ENCODE data around the gene PPP2R1B. TPM values are rescaled to one million over a fixed set of nuclear protein-coding genes. Genes with fewer than 3 reads are reported as not detected.

The PPP2R1B gene
- total and polyA plus RNA-seq, 2 donors (not counting 1 experiment from before 2014, with no cell fraction given) = 8.2 to 37.0 TPM

DNA sequence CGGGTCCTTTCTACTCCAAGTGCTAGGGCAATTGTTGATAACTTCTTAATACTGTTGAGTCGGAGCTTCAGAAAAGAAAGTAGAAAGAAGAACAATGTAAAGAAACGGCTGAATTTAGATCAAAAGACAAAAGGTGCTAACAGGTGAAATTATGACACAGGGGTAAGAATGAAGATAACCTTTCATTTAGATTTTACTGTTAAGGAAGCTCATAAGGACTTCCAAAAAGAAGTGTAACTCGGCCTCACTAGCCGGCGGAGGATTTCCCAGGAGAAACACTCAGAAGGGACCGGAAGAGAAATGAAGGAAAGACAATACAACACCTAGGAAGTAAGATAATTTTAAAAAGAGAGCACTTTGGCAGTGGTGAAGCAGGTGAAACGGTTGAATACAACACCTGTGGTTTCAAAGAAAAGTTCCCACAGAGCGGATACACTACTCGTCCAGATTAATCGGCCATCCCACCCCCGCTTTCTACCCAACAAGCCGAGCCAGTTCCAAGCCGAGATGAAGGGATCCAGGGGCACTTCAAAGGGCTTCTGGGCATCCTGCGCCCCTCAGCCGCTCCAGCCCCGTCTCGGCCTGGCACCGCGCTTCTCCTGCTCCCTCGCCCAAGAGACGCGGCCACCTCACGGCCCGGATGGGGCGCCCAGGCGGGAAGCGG is 737 bp downstream of the PPP2R1B start:
- H3K79me2 ChIP-seq (ENCODE audit: control insufficient read depth, insufficient read depth, low read length) = peaks cover 30% of the 10 kb centered on the region
- under 1% methylated on average over 22 of the region's 28 CpGs for WGBS (ENCODE audit: insufficient coverage)
- peak overlapping the region; percentile 97 for H3K27ac Mint-ChIP-seq

More for the DNA sequence above, 737 bp downstream of the PPP2R1B start:
- peak overlapping the region in 1 of 2 donors; percentile 77 for H3K27ac ChIP-seq (ENCODE audit: low read length in 2 of 2)
- H3K4me1 ChIP-seq (ENCODE audit: control insufficient read depth in 2 of 2, insufficient read depth in 2 of 2, low read length in 2 of 2) = peaks cover 9 to 16% of the 10 kb centered on the region in 2 donors
- no peaks in the 10 kb centered on the region for H3K27me3 ChIP-seq (replicated peaks in 1 of 4; ENCODE audit: control extremely low read depth in 1 of 4, control insufficient read depth in 3 of 4, insufficient read depth in 4 of 4, low read length in 3 of 4)
- ATAC-seq (ENCODE audit: low read depth) = no peak
- H3K36me3 ChIP-seq (replicated peaks in 1 of 2; ENCODE audit: control extremely low read depth in 1 of 2, control insufficient read depth in 1 of 2, extremely low read depth in 1 of 2, insufficient read depth in 2 of 2, low read length in 1 of 2) = peaks cover 5 to 19% of the 10 kb centered on the region in 2 experiments
- CTCF ChIA-PET = interaction anchor here (1.0 to 6.6 kb wide), 6 partner anchors 11 to 199 kb away, joined by 3 to 114 read pairs (median 4); no protein-coding TSS in a partner anchor
- H4K20me1 ChIP-seq (ENCODE audit: control insufficient read depth, insufficient read depth, low read length, poor library complexity, severe bottlenecking) = no peaks in the 10 kb centered on the region
- intact Hi-C loops (cut with micrococcal nuclease) = loop anchor here (2.0 to 5.0 kb wide), 3 partner anchors 105 to 1053 kb away; partner anchors contain the start of genes ALG9, ARHGAP20 and POU2AF1
- H2AFZ ChIP-seq (ENCODE audit: insufficient read depth, low read depth, low read length, poor library complexity, severe bottlenecking) = peak overlapping the region; percentile 94
- Mint-ChIP-seq H3K4me1 (peaks cover 37% of the 10 kb centered on the region), H3K4me3 (peak overlapping the region; percentile 100), H3K27me3 (no peaks in the 10 kb centered on the region), H3K9me3 (ENCODE audit: insufficient read depth) (no peaks in the 10 kb centered on the region)
- DNase-seq = no peak
- peak overlapping the region; percentile 84 for H3K4me2 ChIP-seq (replicated peaks; ENCODE audit: low read depth, low read length, poor library complexity, severe bottlenecking)
- H3K9ac ChIP-seq (ENCODE audit: low read length) = peak overlapping the region; percentile 89
- H3K9me3 ChIP-seq (ENCODE audit: control extremely low read depth in 1 of 3, control insufficient read depth in 2 of 3, insufficient read depth in 1 of 3, low read length in 2 of 3) = no peaks in the 10 kb centered on the region
- H3K4me3 ChIP-seq (ENCODE audit: control extremely low read depth in 1 of 5, extremely low read depth in 1 of 5, insufficient read depth in 1 of 5, low read depth in 2 of 5, low read length in 4 of 5) = peak overlapping the region; percentile 74 to 97 (median 90)
- POLR2A ChIA-PET = interaction anchor here (1.0 to 1.6 kb wide), 2 partner anchors 11 to 163 kb away, joined by 5 to 6 read pairs; partner anchors contain the start of gene SIK2
- no peak for TF ChIP-seq EZH2 (IDR thresholded peaks at IDR 0.05; ENCODE audit: borderline replicate concordance, insufficient read depth, low read depth, low read length, poor library complexity, severe bottlenecking)
- TF ChIP-seq, protein P1, sequence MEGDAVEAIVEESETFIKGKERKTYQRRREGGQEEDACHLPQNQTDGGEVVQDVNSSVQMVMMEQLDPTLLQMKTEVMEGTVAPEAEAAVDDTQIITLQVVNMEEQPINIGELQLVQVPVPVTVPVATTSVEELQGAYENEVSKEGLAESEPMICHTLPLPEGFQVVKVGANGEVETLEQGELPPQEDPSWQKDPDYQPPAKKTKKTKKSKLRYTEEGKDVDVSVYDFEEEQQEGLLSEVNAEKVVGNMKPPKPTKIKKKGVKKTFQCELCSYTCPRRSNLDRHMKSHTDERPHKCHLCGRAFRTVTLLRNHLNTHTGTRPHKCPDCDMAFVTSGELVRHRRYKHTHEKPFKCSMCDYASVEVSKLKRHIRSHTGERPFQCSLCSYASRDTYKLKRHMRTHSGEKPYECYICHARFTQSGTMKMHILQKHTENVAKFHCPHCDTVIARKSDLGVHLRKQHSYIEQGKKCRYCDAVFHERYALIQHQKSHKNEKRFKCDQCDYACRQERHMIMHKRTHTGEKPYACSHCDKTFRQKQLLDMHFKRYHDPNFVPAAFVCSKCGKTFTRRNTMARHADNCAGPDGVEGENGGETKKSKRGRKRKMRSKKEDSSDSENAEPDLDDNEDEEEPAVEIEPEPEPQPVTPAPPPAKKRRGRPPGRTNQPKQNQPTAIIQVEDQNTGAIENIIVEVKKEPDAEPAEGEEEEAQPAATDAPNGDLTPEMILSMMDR (IDR thresholded peaks at IDR 0.05) = no peak
